ENCODE data around the gene HOTAIR.
A peak's percentile ranks its signal among the peaks of the same experiment; 100 is the strongest.

Gene HOTAIR

GRCh38 chr12:53974084-53975063, at the start of gene HOTAIR:
TSS of gene HOTAIR (minus strand) at chr12:53974954.
- DNase-seq = no peak
- TF ChIP-seq GATA1 (IDR thresholded peaks at IDR 0.05; ENCODE audit: low read depth, low read length) (no peak), POLR2A (IDR thresholded peaks at IDR 0.05; ENCODE audit: low read length) (no peak)

DNA sequence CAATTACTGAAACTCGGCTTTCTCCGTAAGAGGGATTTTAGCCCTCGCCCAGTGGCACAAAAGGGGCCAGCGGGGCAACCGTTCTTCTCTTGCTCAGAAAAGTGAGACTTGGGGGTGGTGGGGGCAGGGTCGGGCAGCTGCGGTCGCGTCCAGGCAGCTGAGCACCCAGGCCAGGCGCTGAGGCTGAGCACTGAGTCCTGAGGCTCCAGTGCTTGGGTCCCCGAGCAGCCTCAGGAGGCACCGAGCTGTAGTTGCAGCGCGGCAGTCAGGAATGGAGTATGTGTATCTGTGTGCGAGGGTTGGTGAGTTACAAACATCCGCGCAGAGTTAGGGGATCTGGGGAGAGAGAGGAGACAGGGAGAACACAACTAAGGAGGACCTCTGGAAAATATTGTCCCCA, 49.4 kb upstream of the HOTAIR start:
- TF ChIP-seq POLR2A (IDR thresholded peaks at IDR 0.05; ENCODE audit: low read length) (no peak), GATA1 (IDR thresholded peaks at IDR 0.05; ENCODE audit: low read depth, low read length) (no peak)
- no peak for DNase-seq

GRCh38 chr12:54022960-54023884, 48.5 kb upstream of the HOTAIR start:
- no peak for DNase-seq
- no peak for TF ChIP-seq GATA1 (IDR thresholded peaks at IDR 0.05; ENCODE audit: low read depth, low read length)
- no peak for TF ChIP-seq POLR2A (IDR thresholded peaks at IDR 0.05; ENCODE audit: low read length)

DNA sequence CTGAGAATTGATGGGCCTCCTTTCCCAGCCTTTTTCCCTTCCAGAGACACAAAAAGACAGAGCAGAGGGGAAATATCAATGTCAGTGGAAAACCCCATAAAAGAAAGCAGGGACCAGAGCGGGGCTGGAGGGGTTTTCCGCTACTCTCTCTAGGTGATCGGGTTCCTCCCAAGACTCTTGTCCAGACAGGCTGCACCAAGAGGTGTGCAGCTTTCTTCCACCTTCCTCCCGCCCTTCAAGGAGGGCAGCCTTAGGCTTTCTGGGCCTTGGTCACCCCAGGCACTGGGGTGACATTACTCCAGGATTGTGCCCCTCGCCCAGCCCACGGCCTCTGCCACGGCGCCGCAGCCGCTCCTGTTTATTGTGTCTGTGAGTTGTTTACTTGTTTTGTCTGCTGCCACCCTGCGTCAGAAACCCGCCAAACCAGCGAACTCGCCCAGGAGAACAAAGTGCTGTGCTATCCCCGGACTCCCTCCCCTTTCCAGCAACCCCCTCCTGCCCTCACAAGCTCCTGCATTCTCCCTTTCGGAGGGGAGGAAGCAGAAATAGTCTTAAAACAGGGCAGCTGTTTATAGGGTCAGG, 46.8 kb upstream of the HOTAIR start:
- no peak for DNase-seq
- TF ChIP-seq GATA1 (IDR thresholded peaks at IDR 0.05; ENCODE audit: low read depth, low read length) (no peak), POLR2A (IDR thresholded peaks at IDR 0.05; ENCODE audit: low read length) (no peak)

GRCh38 chr12:54020591-54021405, 46.0 kb upstream of the HOTAIR start:
- TF ChIP-seq GATA1 (IDR thresholded peaks at IDR 0.05; ENCODE audit: low read depth, low read length) = no peak
- TF ChIP-seq POLR2A (IDR thresholded peaks at IDR 0.05; ENCODE audit: low read length) = no peak

GRCh38 chr12:54019924-54020590, 45.3 kb upstream of the HOTAIR start:
- no peak for DNase-seq

More at GRCh38 chr12:54020591-54021405, 46.0 kb upstream of the HOTAIR start:
- DNase-seq = no peak

GRCh38 chr12:54019091-54019811, 44.5 kb upstream of the HOTAIR start:
- TF ChIP-seq POLR2A (IDR thresholded peaks at IDR 0.05; ENCODE audit: low read length) = no peak
- no peak for TF ChIP-seq GATA1 (IDR thresholded peaks at IDR 0.05; ENCODE audit: low read depth, low read length)
- no peak for DNase-seq

More at GRCh38 chr12:54019924-54020590, 45.3 kb upstream of the HOTAIR start:
- TF ChIP-seq POLR2A (IDR thresholded peaks at IDR 0.05; ENCODE audit: low read length) (no peak), GATA1 (IDR thresholded peaks at IDR 0.05; ENCODE audit: low read depth, low read length) (no peak)

DNA sequence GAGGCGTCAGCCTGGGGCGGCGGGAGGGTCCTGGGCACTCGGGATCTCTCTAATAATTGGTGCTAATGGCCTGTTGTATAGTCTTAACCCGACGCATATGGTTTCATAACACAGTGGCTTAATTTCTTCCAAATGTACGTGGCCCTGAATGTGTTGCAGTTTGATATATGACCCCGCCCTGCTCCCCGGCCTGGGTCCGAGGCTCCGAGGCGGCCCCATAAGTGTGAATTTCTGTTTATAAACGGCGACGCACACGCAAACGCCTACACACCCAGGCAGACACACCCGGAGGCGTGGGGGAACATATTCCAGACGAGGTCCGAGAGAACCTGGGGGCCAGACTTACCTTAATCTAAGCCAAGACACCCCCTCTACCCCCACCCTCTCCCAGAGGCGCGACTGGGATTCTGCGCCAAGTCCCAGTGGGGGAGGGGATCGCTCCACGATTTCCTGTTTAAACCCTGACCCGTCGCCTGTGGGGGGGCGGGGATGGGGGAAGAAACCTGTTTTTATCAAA, 43.8 kb upstream of the HOTAIR start:
- TF ChIP-seq GATA1 (IDR thresholded peaks at IDR 0.05; ENCODE audit: low read depth, low read length) = no peak
- TF ChIP-seq POLR2A (IDR thresholded peaks at IDR 0.05; ENCODE audit: low read length) = no peak
- DNase-seq = no peak

- TF ChIP-seq POLR2A (IDR thresholded peaks at IDR 0.05; ENCODE audit: low read length) (no peak), GATA1 (IDR thresholded peaks at IDR 0.05; ENCODE audit: low read depth, low read length) (no peak)
- DNase-seq = peak; percentile 12 to 24
These were observed 43.2 kb upstream of the HOTAIR start for GRCh38 chr12:54017878-54018467.

GRCh38 chr12:54017027-54017788, 42.5 kb upstream of the HOTAIR start:
- TF ChIP-seq GATA1 (IDR thresholded peaks at IDR 0.05; ENCODE audit: low read depth, low read length) (no peak), POLR2A (IDR thresholded peaks at IDR 0.05; ENCODE audit: low read length) (no peak)
- no peak for DNase-seq
